ENCODE measurements around the gene KIF21A. TPM values are rescaled to one million over a fixed set of nuclear protein-coding genes. Genes with fewer than 3 reads are reported as not detected.

Gene KIF21A
- total RNA-seq, 1 donor from 2014 or later: 12.2 TPM

GRCh38 chr12:39405580-39405979, 37.3 kb downstream of the KIF21A start:
- no peak for ATAC-seq
- no peak for TF ChIP-seq CTCF (IDR thresholded peaks at IDR 0.05)
- intact Hi-C loops (cut with DNase I): no loop called here
- H3K9me3 ChIP-seq: no peaks in the 10 kb centered on the region
- H3K36me3 ChIP-seq: no peaks in the 10 kb centered on the region
- no peaks in the 10 kb centered on the region for H3K27me3 ChIP-seq
- DNase-seq: no peak
- H3K4me3 ChIP-seq: no peak overlapping the region
- no peaks in the 10 kb centered on the region for H3K4me1 ChIP-seq
- no peak overlapping the region for H3K27ac ChIP-seq

GRCh38 chr12:39404000-39404399, 38.9 kb downstream of the KIF21A start:
- H3K4me1 ChIP-seq: no peaks in the 10 kb centered on the region
- DNase-seq (no peak), ATAC-seq (no peak)
- no peaks in the 10 kb centered on the region for H3K36me3 ChIP-seq
- H3K9me3 ChIP-seq: no peaks in the 10 kb centered on the region
- intact Hi-C loops (cut with DNase I): no loop called here
- H3K27ac ChIP-seq: no peak overlapping the region
- H3K4me3 ChIP-seq: no peak overlapping the region
- TF ChIP-seq CTCF (IDR thresholded peaks at IDR 0.05): no peak
- no peaks in the 10 kb centered on the region for H3K27me3 ChIP-seq

GRCh38 chr12:39403376-39403775, 39.5 kb downstream of the KIF21A start:
- intact Hi-C loops (cut with DNase I): no loop called here

GRCh38 chr12:39402922-39403321, 40.0 kb downstream of the KIF21A start:
- Histone ChIP-seq H3K27me3 (no peaks in the 10 kb centered on the region), H3K27ac (no peak overlapping the region), H3K4me1 (no peaks in the 10 kb centered on the region), H3K36me3 (no peaks in the 10 kb centered on the region), H3K4me3 (no peak overlapping the region), H3K9me3 (no peaks in the 10 kb centered on the region)
- intact Hi-C loops (cut with DNase I): no loop called here
- DNase-seq: no peak
- no peak for ATAC-seq
- TF ChIP-seq CTCF (IDR thresholded peaks at IDR 0.05): no peak

More at GRCh38 chr12:39403376-39403775, 39.5 kb downstream of the KIF21A start:
- no peak for DNase-seq
- Histone ChIP-seq H3K27ac (no peak overlapping the region), H3K4me1 (no peaks in the 10 kb centered on the region), H3K9me3 (no peaks in the 10 kb centered on the region), H3K36me3 (no peaks in the 10 kb centered on the region), H3K4me3 (no peak overlapping the region), H3K27me3 (no peaks in the 10 kb centered on the region)
- no peak for ATAC-seq
- no peak for TF ChIP-seq CTCF (IDR thresholded peaks at IDR 0.05)

GRCh38 chr12:39401459-39401858, 41.5 kb downstream of the KIF21A start:
- Histone ChIP-seq H3K9me3 (no peaks in the 10 kb centered on the region), H3K27me3 (no peaks in the 10 kb centered on the region), H3K4me3 (no peak overlapping the region), H3K4me1 (no peaks in the 10 kb centered on the region), H3K36me3 (no peaks in the 10 kb centered on the region), H3K27ac (no peak overlapping the region)
- intact Hi-C loops (cut with DNase I): no loop called here
- no peak for DNase-seq
- no peak for TF ChIP-seq CTCF (IDR thresholded peaks at IDR 0.05)
- ATAC-seq: no peak

- H3K4me3 ChIP-seq: no peak overlapping the region
- H3K36me3 ChIP-seq: no peaks in the 10 kb centered on the region
- no peaks in the 10 kb centered on the region for H3K4me1 ChIP-seq
- no peak for TF ChIP-seq CTCF (IDR thresholded peaks at IDR 0.05)
- no peak for DNase-seq
- no peaks in the 10 kb centered on the region for H3K27me3 ChIP-seq
- intact Hi-C loops (cut with DNase I): no loop called here
- no peak for ATAC-seq
- no peak overlapping the region for H3K27ac ChIP-seq
- no peaks in the 10 kb centered on the region for H3K9me3 ChIP-seq
Observed at GRCh38 chr12:39395866-39396265, 47.1 kb downstream of the KIF21A start.

Measured in upper lobe of right lung (tissue), 1 donor.